ENCODE measurements around the gene TEX48.

The TEX48 gene

GRCh38 chr9:114681594-114682332 lies at the start of gene TEX48:
Gene TEX48, minus strand, starts transcription at chr9:114682192. Its CDS starts 10,469 bp downstream, at chr9:114671723.
- DNase-seq: peak; percentile 62

- DNase-seq: no peak
These were observed 49.7 kb upstream of the TEX48 start for GRCh38 chr9:114731701-114732100.

- no peak for DNase-seq
These were observed 47.7 kb upstream of the TEX48 start for GRCh38 chr9:114729706-114730105.

- DNase-seq: peak; percentile 30
These were observed 43.9 kb upstream of the TEX48 start for GRCh38 chr9:114725930-114726329.

- DNase-seq: no peak
These were observed 42.8 kb upstream of the TEX48 start for GRCh38 chr9:114724744-114725143.

- no peak for DNase-seq
These were observed 41.9 kb upstream of the TEX48 start for GRCh38 chr9:114723931-114724330.

GRCh38 chr9:114722937-114723620 lies 41.1 kb upstream of the TEX48 start:
- peak; percentile 77 for DNase-seq

- no peak for DNase-seq
These were observed 40.2 kb upstream of the TEX48 start for GRCh38 chr9:114722081-114722621.

- DNase-seq: peak; percentile 87
These were observed 39.6 kb upstream of the TEX48 start for GRCh38 chr9:114721491-114722079.

GRCh38 chr9:114720086-114720676 lies 38.2 kb upstream of the TEX48 start:
- DNase-seq: no peak

- peak; percentile 24 for DNase-seq
These were observed 37.3 kb upstream of the TEX48 start for GRCh38 chr9:114719290-114719689.

- DNase-seq: no peak
These were observed 36.8 kb upstream of the TEX48 start for GRCh38 chr9:114718801-114719221.

GRCh38 chr9:114717908-114718486 lies 36.0 kb upstream of the TEX48 start:
- no peak for DNase-seq

- no peak for DNase-seq
These were observed 27.6 kb upstream of the TEX48 start for GRCh38 chr9:114709636-114710035.

GRCh38 chr9:114706711-114707110 lies 24.7 kb upstream of the TEX48 start:
- DNase-seq: no peak

GRCh38 chr9:114701988-114702387 lies 20.0 kb upstream of the TEX48 start:
- DNase-seq: no peak

- DNase-seq: no peak
These were observed 16.0 kb upstream of the TEX48 start for GRCh38 chr9:114697951-114698351.

GRCh38 chr9:114696814-114697544 lies 15.0 kb upstream of the TEX48 start:
- no peak for DNase-seq

GRCh38 chr9:114695948-114696347 lies 14.0 kb upstream of the TEX48 start:
- no peak for DNase-seq

GRCh38 chr9:114694719-114695269 lies 12.8 kb upstream of the TEX48 start:
- no peak for DNase-seq

GRCh38 chr9:114694146-114694545 lies 12.2 kb upstream of the TEX48 start:
- no peak for DNase-seq

All from NCI-H2171 treated with DMSO at 0.1 percent for 48 hours (cell line).